Esophagus muscularis mucosa (tissue), 4 donors: Measurements from ENCODE around the gene RDX. TPM values are rescaled to one million over a fixed set of nuclear protein-coding genes. Genes with fewer than 3 reads are reported as not detected.

Experiments used
- DNase-seq: peaks from one replicate; pipeline ENCODE4 v3.0.0-alpha.2; 2017; ENCODE audit errors: extremely low spot score
- H3K27ac ChIP-seq, 4 donors: fragments of 200-600 bp; sonication (generic); replicated peaks in 1 of 4; 1 replicate in 3 of 4; 2 replicates in 1 of 4; pipeline ENCODE4 v1.5.1; 2016 to 2019; ENCODE audit warnings: mild to moderate bottlenecking in 1 of 4
- H3K27me3 ChIP-seq, 4 donors: fragments of 200-600 bp; sonication (generic); one replicate each; pipeline versions ENCODE4 v1.5.1 to v1.6.0; 2016 to 2019
- H3K36me3 ChIP-seq, 4 donors: fragments of 200-600 bp; sonication (generic); one replicate each; pipeline ENCODE4 v1.5.1; 2016 to 2019
- H3K4me1 ChIP-seq, 4 donors: fragments of 200-600 bp; sonication (generic); one replicate each; pipeline ENCODE4 v1.5.1; 2016 to 2019
- H3K4me3 ChIP-seq, 4 donors: fragments of 200-600 bp; sonication (generic); 1 replicate in 2 of 4; 2 replicates in 2 of 4; pipeline ENCODE4 v1.5.1; 2016 to 2019; ENCODE audit warnings: mild to moderate bottlenecking in 4 of 4, moderate library complexity in 1 of 4
- H3K9me3 ChIP-seq, 4 donors: fragments of 200-600 bp; sonication (generic); 1 replicate in 3 of 4; 2 replicates in 1 of 4; pipeline ENCODE4 v1.5.1; 2016 to 2019
- EP300 ChIP-seq: sonication (generic); formaldehyde crosslinking; IDR thresholded peaks from one replicate; pipeline ENCODE4 v1.6.1; 2017; ENCODE audit warnings: antibody characterized with exemption
- POLR2A ChIP-seq: fragments of 450-650 bp; IDR thresholded peaks from one replicate; pipeline ENCODE4 v1.6.1; 2017; ENCODE audit warnings: antibody characterized with exemption, moderate library complexity, mild to moderate bottlenecking, low read depth
- POLR2AphosphoS5 ChIP-seq, 2 donors: sonication (generic); formaldehyde crosslinking; IDR thresholded peaks; one replicate each; pipeline ENCODE4 v1.6.1; 2017; ENCODE audit warnings: antibody characterized with exemption in 2 of 2
- WGBS: methylation state at CpG from one replicate; pipeline ENCODE4 v1.1.5; 2018; 5-methylcytosine and 5-hydroxymethylcytosine counted together
- intact Hi-C: fragments of 100-400 bp; cut with DNase I; formaldehyde crosslinking; loops from one replicate; pipeline ENCODE4 v1.15.1; 2023
- total RNA-seq, 4 donors: library from RNA; depleted of rRNA; stranded (reverse); fragments of >200 nt; gene quantifications; one replicate each; pipeline versions ENCODE4 v1.1.0 to v1.2.1, GENCODE V29; 2016
- TF ChIP-seq, protein P1 (sequence below), 3 experiments: fragments of 200-600 bp in 2 of 3; fragments of 450-650 bp in 1 of 3; sonication (generic) in 2 of 3; IDR thresholded peaks; one replicate each; pipeline ENCODE4 v1.5.1; 2017 to 2019; ENCODE audit warnings: antibody characterized with exemption in 3 of 3, mild to moderate bottlenecking in 2 of 3, moderate library complexity in 1 of 3

RDX gene
- total RNA-seq, 4 donors from 2014 or later: 86.6 to 105 (median 90.4) TPM

DNA sequence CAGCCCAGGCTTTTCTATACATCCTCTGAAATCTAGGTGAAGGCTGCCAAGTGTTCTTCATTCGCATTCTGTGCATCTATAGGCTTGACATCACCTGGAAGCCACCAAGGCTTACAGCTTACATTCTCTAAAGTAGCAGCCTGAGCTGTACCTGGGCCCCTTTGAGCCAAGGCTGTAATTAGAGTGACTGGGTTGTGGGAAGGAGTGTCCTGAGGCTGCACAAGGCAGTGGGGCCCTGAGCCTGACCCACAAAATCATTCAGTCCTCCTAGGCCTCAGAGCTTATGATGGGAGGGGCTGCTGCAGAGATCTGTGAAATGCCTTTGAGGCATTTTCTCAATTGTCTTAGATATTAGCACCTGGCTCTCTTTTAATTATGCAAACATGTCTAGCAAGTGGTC is 33.0 kb upstream of the RDX start:
- Histone ChIP-seq H3K4me3 (no peak overlapping the region), H3K4me1 (no peaks in the 10 kb centered on the region), H3K27me3 (no peaks in the 10 kb centered on the region), H3K36me3 (no peaks in the 10 kb centered on the region), H3K9me3 (peaks cover 0 to 8% (median 0%) of the 10 kb centered on the region in 4 donors), H3K27ac (no peak overlapping the region)
- intact Hi-C loops: no loop called here
- no peak for DNase-seq
- no peak for TF ChIP-seq POLR2AphosphoS5 (IDR thresholded peaks at IDR 0.05)
- TF ChIP-seq EP300: no peak
- TF ChIP-seq, protein P1, sequence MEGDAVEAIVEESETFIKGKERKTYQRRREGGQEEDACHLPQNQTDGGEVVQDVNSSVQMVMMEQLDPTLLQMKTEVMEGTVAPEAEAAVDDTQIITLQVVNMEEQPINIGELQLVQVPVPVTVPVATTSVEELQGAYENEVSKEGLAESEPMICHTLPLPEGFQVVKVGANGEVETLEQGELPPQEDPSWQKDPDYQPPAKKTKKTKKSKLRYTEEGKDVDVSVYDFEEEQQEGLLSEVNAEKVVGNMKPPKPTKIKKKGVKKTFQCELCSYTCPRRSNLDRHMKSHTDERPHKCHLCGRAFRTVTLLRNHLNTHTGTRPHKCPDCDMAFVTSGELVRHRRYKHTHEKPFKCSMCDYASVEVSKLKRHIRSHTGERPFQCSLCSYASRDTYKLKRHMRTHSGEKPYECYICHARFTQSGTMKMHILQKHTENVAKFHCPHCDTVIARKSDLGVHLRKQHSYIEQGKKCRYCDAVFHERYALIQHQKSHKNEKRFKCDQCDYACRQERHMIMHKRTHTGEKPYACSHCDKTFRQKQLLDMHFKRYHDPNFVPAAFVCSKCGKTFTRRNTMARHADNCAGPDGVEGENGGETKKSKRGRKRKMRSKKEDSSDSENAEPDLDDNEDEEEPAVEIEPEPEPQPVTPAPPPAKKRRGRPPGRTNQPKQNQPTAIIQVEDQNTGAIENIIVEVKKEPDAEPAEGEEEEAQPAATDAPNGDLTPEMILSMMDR (IDR thresholded peaks at IDR 0.05): no peak
- TF ChIP-seq POLR2A: no peak
- WGBS: 83% methylated on average over 1 of the region's 1 CpG

DNA sequence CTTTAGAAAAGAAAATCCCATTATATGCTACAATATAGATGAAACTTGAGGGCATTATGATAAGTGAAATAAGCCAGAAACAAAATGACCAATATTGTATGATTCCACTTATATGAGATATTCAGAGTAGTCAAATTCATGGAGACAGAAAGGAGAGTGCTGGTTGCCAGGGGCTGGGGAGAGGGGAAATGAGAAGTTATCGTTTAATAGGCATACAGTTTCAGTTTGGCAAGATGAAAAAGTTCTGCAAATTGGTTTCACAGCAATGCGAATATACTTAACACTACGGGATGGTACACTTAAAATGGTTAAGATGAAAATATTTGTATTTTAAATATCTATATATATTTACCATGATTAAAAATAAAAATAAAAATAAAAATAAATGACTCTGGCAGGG is 31.1 kb upstream of the RDX start:
- Histone ChIP-seq H3K27ac (no peak overlapping the region), H3K27me3 (no peaks in the 10 kb centered on the region), H3K4me3 (no peak overlapping the region), H3K9me3 (peaks cover 0 to 8% (median 0%) of the 10 kb centered on the region in 4 donors), H3K36me3 (no peaks in the 10 kb centered on the region), H3K4me1 (no peaks in the 10 kb centered on the region)
- TF ChIP-seq POLR2AphosphoS5 (IDR thresholded peaks at IDR 0.05) (no peak), POLR2A (no peak), EP300 (no peak)
- TF ChIP-seq, protein P1 (IDR thresholded peaks at IDR 0.05): no peak
- WGBS: 88% methylated on average over 3 of the region's 3 CpGs
- intact Hi-C loops: no loop called here
- no peak for DNase-seq

DNA sequence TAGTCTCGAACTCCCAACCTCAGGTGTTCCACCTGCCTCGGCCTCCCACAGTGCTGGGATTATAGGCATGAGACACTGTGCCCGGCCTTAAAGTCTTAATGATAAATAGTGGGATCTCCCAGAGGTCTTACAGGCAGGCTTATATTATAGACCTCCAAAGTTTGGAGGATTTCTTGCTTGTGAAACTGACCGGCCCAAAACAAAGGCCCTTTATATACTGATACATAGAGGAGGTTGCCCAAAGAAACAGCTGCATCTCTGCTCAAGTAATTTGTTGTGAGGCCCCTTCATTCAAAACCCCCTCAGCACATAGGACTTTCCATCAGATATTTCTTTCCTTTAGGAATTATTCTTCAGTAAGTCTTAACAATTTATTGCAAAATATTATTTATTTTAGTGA is 27.4 kb upstream of the RDX start:
- H3K36me3 ChIP-seq: no peaks in the 10 kb centered on the region
- no peak overlapping the region for H3K27ac ChIP-seq
- TF ChIP-seq, protein P1 (IDR thresholded peaks at IDR 0.05): no peak
- TF ChIP-seq EP300 (no peak), POLR2A (no peak), POLR2AphosphoS5 (IDR thresholded peaks at IDR 0.05) (no peak)
- H3K27me3 ChIP-seq: no peaks in the 10 kb centered on the region
- H3K4me3 ChIP-seq: no peak overlapping the region
- 98% methylated on average over 4 of the region's 4 CpGs for WGBS
- peaks cover 0 to 6% (median 0%) of the 10 kb centered on the region in 4 donors for H3K4me1 ChIP-seq
- no peaks in the 10 kb centered on the region for H3K9me3 ChIP-seq
- DNase-seq: no peak
- intact Hi-C loops: no loop called here

DNA sequence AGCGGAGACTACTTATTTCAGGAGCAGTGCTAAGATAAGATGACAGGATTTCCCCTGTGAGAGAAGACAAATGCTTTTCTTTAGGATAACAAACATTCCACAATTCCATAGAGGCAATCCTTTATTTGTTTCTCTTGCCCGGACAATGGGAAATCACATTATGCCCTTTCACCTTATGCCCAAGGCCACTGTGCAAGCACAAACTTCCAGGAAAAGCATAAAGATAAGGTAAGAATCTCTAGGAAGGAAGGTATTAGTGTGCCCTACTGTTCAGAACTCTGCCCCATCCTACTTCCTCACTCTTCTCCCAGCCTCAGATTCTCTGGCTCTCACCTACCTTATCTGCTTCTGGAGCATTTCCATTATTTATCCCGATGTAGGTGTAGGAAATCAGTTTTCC is 23.1 kb upstream of the RDX start:
- H3K27ac ChIP-seq: no peak overlapping the region
- no peaks in the 10 kb centered on the region for H3K27me3 ChIP-seq
- TF ChIP-seq POLR2AphosphoS5 (IDR thresholded peaks at IDR 0.05) (no peak), POLR2A (no peak), EP300 (no peak)
- TF ChIP-seq, protein P1 (IDR thresholded peaks at IDR 0.05): no peak
- intact Hi-C loops: no loop called here
- no peak for DNase-seq
- H3K36me3 ChIP-seq: no peaks in the 10 kb centered on the region
- no peaks in the 10 kb centered on the region for H3K9me3 ChIP-seq
- no peak overlapping the region for H3K4me3 ChIP-seq
- WGBS: 77% methylated on average over 3 of the region's 3 CpGs
- H3K4me1 ChIP-seq: peaks cover 0 to 6% (median 2%) of the 10 kb centered on the region in 4 donors
